H9 (cell line): Measurements from ENCODE around the gene PQBP1. TPM values are rescaled to one million over a fixed set of nuclear protein-coding genes. Genes with fewer than 3 reads are reported as not detected.
"Not testable (repeated sequence)": the region's sequence is repeated elsewhere in the genome, so short reads cannot be mapped to it uniquely, and the experiment has no call there.

Experiments
- DNase-seq: peaks from one replicate; pipeline ENCODE4 v3.0.0-alpha.2; 2017
- H2AFZ ChIP-seq: one replicate; pipeline ENCODE4 v1.6.1; 2013; ENCODE audit warnings: mild to moderate bottlenecking, low read length, control low read depth, moderate library complexity
- H2AK5ac ChIP-seq: 2 replicates; pipeline ENCODE4 v1.6.1; 2013; ENCODE audit warnings: low read length, control low read depth, mixed read lengths; ENCODE audit not compliant: insufficient read length
- H2BK120ac ChIP-seq: one replicate; pipeline ENCODE4 v1.6.1; 2013; ENCODE audit warnings: low read depth, mild to moderate bottlenecking, low read length, control low read depth, inconsistent platforms; ENCODE audit not compliant: poor library complexity, severe bottlenecking
- H2BK12ac ChIP-seq: 2 replicates; pipeline ENCODE4 v1.6.1; 2013; ENCODE audit warnings: low read length, control low read depth, mixed read lengths, low read depth; ENCODE audit not compliant: insufficient read length
- H2BK15ac ChIP-seq: 2 replicates; pipeline ENCODE4 v1.6.1; 2013; ENCODE audit warnings: low read depth, low read length, control low read depth
- H2BK20ac ChIP-seq: one replicate; pipeline ENCODE4 v1.6.1; 2013; ENCODE audit warnings: low read depth, mild to moderate bottlenecking, low read length, control low read depth, inconsistent platforms; ENCODE audit not compliant: poor library complexity, severe bottlenecking
- H2BK5ac ChIP-seq: 2 replicates; pipeline ENCODE4 v1.6.1; 2013; ENCODE audit warnings: low read length, control low read depth, mixed read lengths; ENCODE audit not compliant: insufficient read length
- H3K14ac ChIP-seq: 2 replicates; pipeline ENCODE4 v1.6.1; 2013; ENCODE audit warnings: low read length, control low read depth; ENCODE audit not compliant: insufficient read depth
- H3K18ac ChIP-seq: 2 replicates; pipeline ENCODE4 v1.6.1; 2013; ENCODE audit warnings: low read depth, mild to moderate bottlenecking, mixed read lengths, low read length, control low read depth; ENCODE audit not compliant: insufficient read length
- H3K23ac ChIP-seq: 2 replicates; pipeline ENCODE4 v1.6.1; 2013; ENCODE audit warnings: low read length, control low read depth, mixed read lengths, low read depth; ENCODE audit not compliant: insufficient read length
- H3K23me2 ChIP-seq: 2 replicates; pipeline ENCODE4 v1.6.1; 2013; ENCODE audit warnings: low read depth, mild to moderate bottlenecking, mixed read lengths, low read length, control low read depth; ENCODE audit not compliant: insufficient read length, poor library complexity, severe bottlenecking
- H3K27ac ChIP-seq: 2 replicates; pipeline ENCODE4 v1.5.1; 2013; ENCODE audit warnings: low read length, control low read depth, mixed read lengths, low read depth; ENCODE audit not compliant: insufficient read length
- H3K27me3 ChIP-seq: 2 replicates; pipeline ENCODE4 v1.6.1; 2013; ENCODE audit warnings: low read length, control low read depth, inconsistent platforms; ENCODE audit not compliant: insufficient read depth
- H3K4ac ChIP-seq: 2 replicates; pipeline ENCODE4 v1.6.1; 2013; ENCODE audit warnings: low read depth, mild to moderate bottlenecking, control low read depth, inconsistent platforms, low read length, moderate library complexity
- H3K4me1 ChIP-seq: 2 replicates; pipeline ENCODE4 v1.6.1; 2013; ENCODE audit warnings: low read length, control low read depth, inconsistent platforms; ENCODE audit not compliant: insufficient read depth
- H3K4me2 ChIP-seq: 2 replicates; pipeline ENCODE4 v1.6.1; 2013; ENCODE audit warnings: low read length, control low read depth, mixed read lengths; ENCODE audit not compliant: insufficient read length, insufficient read depth
- H3K56ac ChIP-seq: 2 replicates; pipeline ENCODE4 v1.6.1; 2013; ENCODE audit warnings: low read depth, mild to moderate bottlenecking, mixed read lengths, low read length, control low read depth; ENCODE audit not compliant: insufficient read length
- H3K79me1 ChIP-seq: 2 replicates; pipeline ENCODE4 v1.6.1; 2013; ENCODE audit warnings: low read depth, mild to moderate bottlenecking, moderate library complexity, low read length, control low read depth, inconsistent platforms; ENCODE audit not compliant: insufficient read depth, poor library complexity, severe bottlenecking
- H3K79me2 ChIP-seq: 2 replicates; pipeline ENCODE4 v1.6.1; 2013; ENCODE audit warnings: low read length, control low read depth, inconsistent platforms; ENCODE audit not compliant: insufficient read depth
- H3K9ac ChIP-seq: 2 replicates; pipeline ENCODE4 v1.6.1; 2013; ENCODE audit warnings: low read length, control low read depth, mixed read lengths; ENCODE audit not compliant: insufficient read length; ENCODE audit errors: extremely low read depth
- H3K9me3 ChIP-seq: one replicate; pipeline ENCODE4 v1.6.1; 2013; ENCODE audit warnings: low read depth, low read length, inconsistent platforms; ENCODE audit not compliant: control insufficient read depth
- H3T11ph ChIP-seq: one replicate; pipeline ENCODE4 v1.6.1; 2013; ENCODE audit warnings: mild to moderate bottlenecking, low read length, control low read depth, inconsistent platforms
- H4K20me1 ChIP-seq: one replicate; pipeline ENCODE4 v1.6.1; 2013; ENCODE audit not compliant: control insufficient read depth, insufficient read length, insufficient read depth
- H4K5ac ChIP-seq: 2 replicates; pipeline ENCODE4 v1.6.1; 2013; ENCODE audit warnings: low read depth, mild to moderate bottlenecking, mixed read lengths, low read length, control low read depth; ENCODE audit not compliant: insufficient read length
- H4K8ac ChIP-seq: replicated peaks from 2 replicates; pipeline ENCODE4 v1.6.1; 2013; ENCODE audit warnings: low read length, control low read depth, mixed read lengths, low read depth; ENCODE audit not compliant: insufficient read length
- H4K91ac ChIP-seq: 2 replicates; pipeline ENCODE4 v1.6.1; 2013; ENCODE audit warnings: low read depth, mild to moderate bottlenecking, moderate library complexity, mixed read lengths, low read length, control low read depth; ENCODE audit not compliant: insufficient read length
- H3K27ac Mint-ChIP-seq, 3 experiments: 2 replicates in 2 of 3; 3 replicates in 1 of 3; pipeline ENCODE4 v1.8.0; 2020 to 2021; ENCODE audit warnings: mixed read lengths in 3 of 3, mild to moderate bottlenecking in 1 of 3, moderate library complexity in 1 of 3
- H3K27me3 Mint-ChIP-seq: 2 replicates; pipeline ENCODE4 v1.8.0; 2021; ENCODE audit warnings: low read depth, mild to moderate bottlenecking, moderate library complexity, mixed read lengths
- H3K36me3 Mint-ChIP-seq, 3 experiments: 2 replicates in 2 of 3; 3 replicates in 1 of 3; pipeline ENCODE4 v1.8.0; 2020 to 2021; ENCODE audit warnings: low read depth in 3 of 3, mixed read lengths in 3 of 3; ENCODE audit not compliant: insufficient read depth in 1 of 3
- H3K4me1 Mint-ChIP-seq, 2 experiments: 2 replicates each; pipeline ENCODE4 v1.8.0; 2020; ENCODE audit warnings: mixed read lengths in 2 of 2
- H3K4me3 Mint-ChIP-seq, 2 experiments: 2 replicates in 1 of 2; 3 replicates in 1 of 2; pipeline ENCODE4 v1.8.0; 2020 to 2021; ENCODE audit warnings: mild to moderate bottlenecking in 2 of 2, mixed read lengths in 2 of 2, moderate library complexity in 1 of 2
- H3K9me3 Mint-ChIP-seq, 2 experiments: 2 replicates in 1 of 2; 3 replicates in 1 of 2; pipeline ENCODE4 v1.8.0; 2020; ENCODE audit warnings: mild to moderate bottlenecking in 2 of 2, mixed read lengths in 2 of 2, moderate library complexity in 1 of 2
- WGBS: extraction: QIAGEN DNeasy Blood & Tissue Kit; methylation state at CpG from one replicate; pipeline ENCODE4 v1.1.7; 2013; ENCODE audit warnings: missing lambda C conversion rate, low lambda C conversion rate, mixed read lengths; ENCODE audit not compliant: insufficient read length; ENCODE audit errors: extremely low coverage; 5-methylcytosine and 5-hydroxymethylcytosine counted together
- total RNA-seq: library from RNA; stranded (reverse); gene quantifications from 2 replicates; pipeline ENCODE4 v1.2.1, GENCODE V29; 2021

Gene PQBP1
- total RNA-seq, 1 experiment from 2014 or later: 87.9 TPM

DNA sequence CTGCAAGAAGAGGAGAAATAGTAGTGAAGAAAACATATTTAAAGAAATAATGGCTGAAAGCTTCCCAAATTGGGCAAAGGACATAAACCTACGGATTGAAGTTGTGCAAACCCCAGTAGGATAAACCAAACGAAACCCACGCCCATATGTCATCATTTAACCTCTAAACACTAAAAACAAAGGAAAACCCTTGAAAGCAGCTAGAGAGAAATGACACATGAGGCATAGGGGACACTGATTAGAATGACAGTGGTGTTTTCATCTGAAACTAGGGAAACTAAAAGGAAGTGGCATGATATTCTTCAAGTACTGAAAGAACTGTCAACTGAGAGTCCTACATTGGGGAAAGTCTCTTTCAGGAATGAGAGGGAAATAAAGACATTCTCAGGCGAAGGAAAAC lies 20.8 kb upstream of the PQBP1 start:
- H2AFZ ChIP-seq, H3K23me2 ChIP-seq, H3K9me3 ChIP-seq, H3K4me2 ChIP-seq, H3K27me3 Mint-ChIP-seq, H3T11ph ChIP-seq, H3K23ac ChIP-seq, H2BK120ac ChIP-seq, H3K27ac Mint-ChIP-seq, DNase-seq, H3K4me1 Mint-ChIP-seq, H4K8ac ChIP-seq, H4K5ac ChIP-seq, H3K27ac ChIP-seq, H2BK5ac ChIP-seq, H3K18ac ChIP-seq, H3K4me3 Mint-ChIP-seq, H3K79me1 ChIP-seq, H3K9ac ChIP-seq, H3K56ac ChIP-seq, H4K91ac ChIP-seq, H4K20me1 ChIP-seq, H3K79me2 ChIP-seq, H3K27me3 ChIP-seq, H3K4ac ChIP-seq, H3K14ac ChIP-seq, H3K4me1 ChIP-seq, H2BK20ac ChIP-seq, H3K36me3 Mint-ChIP-seq, H2BK12ac ChIP-seq, H2BK15ac ChIP-seq, H2AK5ac ChIP-seq: not testable (repeated sequence)
- WGBS: no CpG with 5 or more reads among the region's 4 CpGs
- peaks cover 52 to 56% of the 10 kb centered on the region in 2 experiments for H3K9me3 Mint-ChIP-seq
